GM23248 (cell line): ENCODE data around the gene HIPK2.

Source experiments
- EZH2 ChIP-seq: fragments of 200-600 bp; sonication (generic); IDR thresholded peaks from 2 replicates; pipeline ENCODE4 v1.6.1; 2018; ENCODE audit warnings: antibody characterized with exemption, mild to moderate bottlenecking; ENCODE audit not compliant: insufficient read depth, poor library complexity, severe bottlenecking
- EZH2phosphoT487 ChIP-seq: fragments of 200-600 bp; sonication (generic); IDR thresholded peaks from 2 replicates; pipeline ENCODE4 v1.6.1; 2018; ENCODE audit warnings: antibody characterized with exemption, moderate library complexity, mild to moderate bottlenecking, low read depth; ENCODE audit not compliant: insufficient read depth

GRCh38 chr7:139654276-139655181 lies 123.3 kb downstream of the HIPK2 start:
- TF ChIP-seq EZH2: no peak
- TF ChIP-seq EZH2phosphoT487: no peak
